A673 (cell line): Measurements from ENCODE around the gene ELL.

ENCODE experiments used
- EZH2 ChIP-seq: fragments of 200-600 bp; sonication (generic); IDR thresholded peaks from 2 replicates; pipeline ENCODE4 v1.6.1; 2017; ENCODE audit warnings: borderline replicate concordance, low read depth, mild to moderate bottlenecking, mixed read lengths, antibody characterized with exemption, low read length; ENCODE audit not compliant: poor library complexity, severe bottlenecking
- TF ChIP-seq, protein P1 (sequence below): fragments of 300-800, 200-600 bp; sonication (generic); conservative IDR thresholded peaks from 2 replicates; pipeline ENCODE4 v1.5.1; 2017; ENCODE audit warnings: low read depth, mild to moderate bottlenecking, antibody characterized with exemption, low read length, moderate library complexity, mixed read lengths

DNA sequence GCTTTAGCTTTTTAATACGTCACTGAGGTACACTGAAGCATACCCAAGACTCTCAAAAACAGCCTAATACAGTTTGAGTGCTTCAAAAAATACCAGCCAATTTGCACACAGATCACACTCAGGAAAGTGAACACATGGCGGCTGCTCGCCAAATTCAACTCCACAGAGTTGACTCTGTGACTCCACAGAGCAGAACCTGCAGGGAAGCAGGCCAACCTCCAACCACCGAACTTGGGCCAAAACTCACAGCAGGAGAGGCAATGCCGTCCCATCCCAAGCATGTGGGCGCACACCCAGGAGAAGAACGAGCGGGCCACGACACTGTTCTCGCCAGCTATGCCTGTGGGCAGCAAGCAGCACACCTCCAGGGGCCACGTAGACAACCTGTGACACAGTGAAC lies 21.1 kb downstream of the ELL start:
- TF ChIP-seq, protein P1, sequence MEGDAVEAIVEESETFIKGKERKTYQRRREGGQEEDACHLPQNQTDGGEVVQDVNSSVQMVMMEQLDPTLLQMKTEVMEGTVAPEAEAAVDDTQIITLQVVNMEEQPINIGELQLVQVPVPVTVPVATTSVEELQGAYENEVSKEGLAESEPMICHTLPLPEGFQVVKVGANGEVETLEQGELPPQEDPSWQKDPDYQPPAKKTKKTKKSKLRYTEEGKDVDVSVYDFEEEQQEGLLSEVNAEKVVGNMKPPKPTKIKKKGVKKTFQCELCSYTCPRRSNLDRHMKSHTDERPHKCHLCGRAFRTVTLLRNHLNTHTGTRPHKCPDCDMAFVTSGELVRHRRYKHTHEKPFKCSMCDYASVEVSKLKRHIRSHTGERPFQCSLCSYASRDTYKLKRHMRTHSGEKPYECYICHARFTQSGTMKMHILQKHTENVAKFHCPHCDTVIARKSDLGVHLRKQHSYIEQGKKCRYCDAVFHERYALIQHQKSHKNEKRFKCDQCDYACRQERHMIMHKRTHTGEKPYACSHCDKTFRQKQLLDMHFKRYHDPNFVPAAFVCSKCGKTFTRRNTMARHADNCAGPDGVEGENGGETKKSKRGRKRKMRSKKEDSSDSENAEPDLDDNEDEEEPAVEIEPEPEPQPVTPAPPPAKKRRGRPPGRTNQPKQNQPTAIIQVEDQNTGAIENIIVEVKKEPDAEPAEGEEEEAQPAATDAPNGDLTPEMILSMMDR = no peak
- no peak for TF ChIP-seq EZH2
